NT2/D1 (cell line): ENCODE results near the gene UQCRHL.
A peak's percentile ranks its signal among the peaks of the same experiment; 100 is the strongest.
"Not testable (repeated sequence)": the region's sequence is repeated elsewhere in the genome, so short reads cannot be mapped to it uniquely, and the experiment has no call there.

Experiments
- DNase-seq: peaks from one replicate; pipeline ENCODE4 v3.0.0-alpha.2; 2011; ENCODE audit warnings: low read depth, low spot score
- H3K27me3 ChIP-seq: 2 replicates; pipeline ENCODE4 v1.6.0; 2011; ENCODE audit warnings: mild to moderate bottlenecking; ENCODE audit not compliant: insufficient read length, insufficient read depth
- H3K36me3 ChIP-seq: 2 replicates; pipeline ENCODE4 v1.6.1; 2011; ENCODE audit warnings: mild to moderate bottlenecking, low read length, mixed read lengths; ENCODE audit not compliant: insufficient read depth, insufficient read length
- H3K4me1 ChIP-seq: 2 replicates; pipeline ENCODE4 v1.5.1; 2011; ENCODE audit not compliant: insufficient read depth, insufficient read length
- H3K4me3 ChIP-seq: 2 replicates; pipeline ENCODE4 v1.5.1; 2011; ENCODE audit warnings: low read depth; ENCODE audit not compliant: insufficient read length
- H3K9ac ChIP-seq: 2 replicates; pipeline ENCODE4 v1.6.0; 2011; ENCODE audit warnings: low read depth; ENCODE audit not compliant: insufficient read length
- H3K9me3 ChIP-seq: 2 replicates; pipeline ENCODE4 v1.5.1; 2011; ENCODE audit warnings: mild to moderate bottlenecking, low read length; ENCODE audit not compliant: insufficient read depth
- SUZ12 ChIP-seq: IDR thresholded peaks from 2 replicates; pipeline ENCODE4 v1.6.1; 2011; ENCODE audit not compliant: insufficient read length, insufficient read depth; ENCODE audit errors: extremely low read depth
- YY1 ChIP-seq: IDR thresholded peaks from 2 replicates; pipeline ENCODE4 v1.6.1; 2011; ENCODE audit not compliant: insufficient read length, insufficient read depth
- ZNF274 ChIP-seq: IDR thresholded peaks from 2 replicates; pipeline ENCODE4 v1.6.1; 2011; ENCODE audit warnings: mild to moderate bottlenecking, low read depth, low read length

The UQCRHL gene

DNA sequence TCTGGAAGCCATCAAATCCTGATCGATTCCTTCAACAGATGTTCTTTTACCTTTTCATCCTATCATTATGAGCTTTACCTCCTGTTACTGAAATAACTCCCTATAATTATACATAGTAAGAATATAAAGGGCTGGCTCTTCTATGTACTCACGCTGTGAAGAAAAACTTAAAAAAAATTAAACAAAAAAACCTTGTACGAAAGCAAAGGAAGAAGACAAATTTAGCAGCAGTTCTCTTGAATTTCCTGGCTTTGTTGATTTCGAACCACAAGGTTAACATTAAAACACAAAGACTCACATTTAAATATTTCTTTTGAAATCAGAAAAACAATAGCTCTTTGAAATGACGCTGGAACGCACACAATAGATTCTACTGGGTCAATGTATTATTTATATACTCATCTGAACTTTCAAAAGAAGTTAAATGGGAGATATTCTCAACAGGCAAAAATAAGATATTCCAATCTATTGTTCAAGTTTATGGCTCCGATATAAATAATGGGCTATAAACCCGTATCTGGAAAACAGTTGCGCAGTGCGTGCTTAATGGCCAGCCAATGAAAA, 26.5 kb upstream of the UQCRHL start:
- H3K4me3 ChIP-seq: peak overlapping the region; percentile 65
- TF ChIP-seq YY1: no peak
- TF ChIP-seq SUZ12: no peak
- TF ChIP-seq ZNF274: no peak
- no peaks in the 10 kb centered on the region for H3K36me3 ChIP-seq
- H3K9me3 ChIP-seq: no peaks in the 10 kb centered on the region
- H3K27me3 ChIP-seq: no peaks in the 10 kb centered on the region
- H3K4me1 ChIP-seq: no peaks in the 10 kb centered on the region
- peak overlapping the region; percentile 92 for H3K9ac ChIP-seq
- no peak for DNase-seq

DNA sequence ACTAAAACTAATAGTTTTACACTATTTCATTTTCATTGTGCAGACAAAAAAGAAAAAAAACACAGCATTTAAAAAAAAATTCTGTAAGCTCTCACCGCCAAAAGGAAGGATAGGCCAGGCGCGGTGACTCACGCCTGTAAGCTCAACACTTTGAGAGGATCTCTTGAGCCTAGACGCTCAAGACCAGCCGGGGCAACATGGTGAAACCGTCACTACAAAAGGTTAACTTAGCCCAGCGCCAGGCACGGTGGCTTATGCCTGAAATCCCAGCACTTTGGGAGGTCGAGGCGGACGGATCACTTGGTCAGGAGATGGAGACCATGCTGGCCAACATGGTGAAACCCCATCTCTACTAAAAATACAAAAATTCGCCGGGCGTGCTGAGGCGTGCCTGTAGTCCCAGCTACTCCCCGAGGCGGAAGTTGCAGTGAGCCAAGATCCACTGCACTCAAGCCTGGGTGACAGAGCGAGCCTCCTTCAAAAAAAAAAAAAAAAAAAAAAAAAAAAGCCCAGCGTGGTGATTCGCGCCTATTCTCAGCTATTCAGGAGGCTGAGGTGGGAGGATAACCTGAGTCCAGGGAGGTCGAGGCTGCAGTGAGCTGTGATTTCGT, 25.7 kb upstream of the UQCRHL start:
- DNase-seq: no peak
- H3K27me3 ChIP-seq: no peaks in the 10 kb centered on the region
- H3K4me3 ChIP-seq: no peak overlapping the region
- H3K4me1 ChIP-seq: no peaks in the 10 kb centered on the region
- H3K9ac ChIP-seq: no peak overlapping the region
- no peak for TF ChIP-seq YY1
- no peak for TF ChIP-seq ZNF274
- no peaks in the 10 kb centered on the region for H3K36me3 ChIP-seq
- H3K9me3 ChIP-seq: no peaks in the 10 kb centered on the region

- Histone ChIP-seq H3K36me3 (no peaks in the 10 kb centered on the region), H3K9me3 (no peaks in the 10 kb centered on the region), H3K27me3 (no peaks in the 10 kb centered on the region), H3K4me3 (no peak overlapping the region), H3K4me1 (no peaks in the 10 kb centered on the region), H3K9ac (no peak overlapping the region)
- TF ChIP-seq SUZ12: no peak
- TF ChIP-seq ZNF274: no peak
- no peak for TF ChIP-seq YY1
- DNase-seq: no peak
Measured at GRCh38 chr1:15830258-15830657, 22.8 kb upstream of the UQCRHL start.

DNA sequence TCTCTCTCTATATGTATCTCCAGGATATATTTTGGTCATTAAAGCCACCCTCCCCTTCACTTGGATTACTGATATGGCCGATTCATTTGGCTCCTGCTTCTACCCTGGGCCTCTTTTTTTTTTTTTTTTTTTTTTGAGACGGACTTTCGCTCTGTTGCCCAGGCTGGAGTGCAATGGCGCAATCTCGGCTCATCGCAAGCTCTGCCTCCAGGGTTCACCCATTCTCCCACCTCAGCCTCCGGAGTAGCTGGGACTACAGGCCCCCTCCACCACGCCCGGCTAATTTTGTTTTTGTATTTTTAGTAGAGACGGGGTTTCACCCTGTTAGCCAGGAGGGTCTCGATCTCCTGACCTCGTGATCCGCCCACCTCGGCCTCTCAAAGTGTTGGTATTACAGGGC, 21.5 kb upstream of the UQCRHL start:
- H3K4me1 ChIP-seq, DNase-seq: not testable (repeated sequence)

DNA sequence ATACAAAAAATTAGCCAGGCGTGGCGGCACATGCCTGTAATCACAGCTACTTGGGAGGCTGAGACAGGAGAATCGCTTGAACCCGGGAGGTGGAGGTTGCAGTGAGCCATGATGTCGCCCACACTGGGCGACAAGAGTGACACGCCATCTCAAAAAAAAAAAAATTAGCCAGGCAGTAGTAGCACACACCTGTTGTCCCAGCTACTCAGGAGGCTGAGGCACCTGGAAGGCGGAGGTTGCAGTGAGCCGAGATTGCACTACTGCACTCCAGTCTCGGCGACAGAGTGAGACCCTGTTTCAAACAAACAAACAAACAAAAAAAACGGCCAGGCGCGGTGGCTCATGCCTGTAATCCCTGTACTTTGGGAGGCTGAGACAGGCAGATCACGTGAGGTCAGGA, 20.1 kb upstream of the UQCRHL start:
- not testable (repeated sequence) for DNase-seq, H3K9me3 ChIP-seq, H3K4me1 ChIP-seq, H3K4me3 ChIP-seq, H3K9ac ChIP-seq, H3K36me3 ChIP-seq, H3K27me3 ChIP-seq

More for the DNA sequence above, 21.5 kb upstream of the UQCRHL start:
- H3K9me3 ChIP-seq, H3K9ac ChIP-seq, H3K27me3 ChIP-seq, H3K36me3 ChIP-seq, H3K4me3 ChIP-seq: not testable (repeated sequence)

GRCh38 chr1:15826810-15827507, 19.5 kb upstream of the UQCRHL start:
- TF ChIP-seq ZNF274: no peak
- TF ChIP-seq SUZ12: no peak
- TF ChIP-seq YY1: no peak

DNA sequence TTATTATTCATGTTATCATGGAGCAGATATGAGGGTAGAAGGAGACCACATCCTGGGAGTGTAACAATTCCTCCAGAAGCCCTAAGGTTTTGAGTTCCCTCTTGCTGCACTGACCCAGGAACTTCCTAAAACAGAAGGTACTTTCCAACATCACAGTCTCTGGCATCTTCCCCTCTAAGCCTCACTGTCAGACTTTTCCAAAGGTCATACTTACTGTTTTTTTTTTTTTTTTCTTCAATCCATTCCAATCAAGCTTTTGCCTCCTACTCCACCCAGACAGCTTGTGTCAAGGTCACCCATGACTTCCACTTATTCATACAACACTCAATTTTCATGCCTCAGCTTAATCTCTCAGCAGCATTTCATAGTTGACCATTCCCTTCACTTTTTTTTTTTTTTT, 18.4 kb upstream of the UQCRHL start:
- H3K4me1 ChIP-seq: no peaks in the 10 kb centered on the region
- no peaks in the 10 kb centered on the region for H3K9me3 ChIP-seq
- H3K36me3 ChIP-seq: no peaks in the 10 kb centered on the region
- TF ChIP-seq SUZ12 (no peak), YY1 (no peak), ZNF274 (no peak)
- no peaks in the 10 kb centered on the region for H3K27me3 ChIP-seq
- H3K4me3 ChIP-seq: no peak overlapping the region
- DNase-seq: no peak
- no peak overlapping the region for H3K9ac ChIP-seq

More at GRCh38 chr1:15826810-15827507, 19.5 kb upstream of the UQCRHL start:
- Histone ChIP-seq H3K27me3 (no peaks in the 10 kb centered on the region), H3K4me3 (no peak overlapping the region), H3K36me3 (no peaks in the 10 kb centered on the region), H3K9ac (no peak overlapping the region), H3K9me3 (no peaks in the 10 kb centered on the region), H3K4me1 (no peaks in the 10 kb centered on the region)
- no peak for DNase-seq

DNA sequence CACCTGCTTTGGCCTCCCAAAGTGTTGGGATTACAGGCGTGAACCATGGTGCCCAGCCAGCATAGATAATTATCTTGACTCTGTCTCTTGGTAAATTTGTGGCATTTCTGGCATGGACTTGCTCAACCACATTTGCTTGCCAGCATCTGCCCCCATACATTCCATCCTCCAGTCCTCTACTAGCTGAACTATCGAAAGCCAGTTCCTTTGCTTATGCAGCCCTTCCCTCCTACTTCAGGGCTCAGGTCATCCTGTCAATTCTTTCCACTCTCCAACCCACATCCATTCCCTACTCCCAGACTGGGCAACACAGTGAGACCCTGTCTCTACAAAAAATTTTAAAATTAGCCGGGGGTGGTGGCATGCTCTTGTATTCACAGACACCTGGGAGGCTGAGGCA, 13.0 kb upstream of the UQCRHL start:
- H3K9me3 ChIP-seq: no peaks in the 10 kb centered on the region
- H3K4me3 ChIP-seq: no peak overlapping the region
- TF ChIP-seq ZNF274: no peak
- no peak for TF ChIP-seq YY1
- TF ChIP-seq SUZ12: no peak
- H3K36me3 ChIP-seq: no peaks in the 10 kb centered on the region
- no peaks in the 10 kb centered on the region for H3K4me1 ChIP-seq
- no peaks in the 10 kb centered on the region for H3K27me3 ChIP-seq
- DNase-seq: no peak
- no peak overlapping the region for H3K9ac ChIP-seq
